GM12874 (cell line): ENCODE data around the gene TRAF1.

ENCODE experiments used
- CTCF ChIP-seq: IDR thresholded peaks from 2 replicates; pipeline ENCODE4 v1.5.1; 2011; ENCODE audit warnings: low read depth, mild to moderate bottlenecking, control low read depth, low read length, moderate library complexity; ENCODE audit not compliant: insufficient read depth

Gene TRAF1

DNA sequence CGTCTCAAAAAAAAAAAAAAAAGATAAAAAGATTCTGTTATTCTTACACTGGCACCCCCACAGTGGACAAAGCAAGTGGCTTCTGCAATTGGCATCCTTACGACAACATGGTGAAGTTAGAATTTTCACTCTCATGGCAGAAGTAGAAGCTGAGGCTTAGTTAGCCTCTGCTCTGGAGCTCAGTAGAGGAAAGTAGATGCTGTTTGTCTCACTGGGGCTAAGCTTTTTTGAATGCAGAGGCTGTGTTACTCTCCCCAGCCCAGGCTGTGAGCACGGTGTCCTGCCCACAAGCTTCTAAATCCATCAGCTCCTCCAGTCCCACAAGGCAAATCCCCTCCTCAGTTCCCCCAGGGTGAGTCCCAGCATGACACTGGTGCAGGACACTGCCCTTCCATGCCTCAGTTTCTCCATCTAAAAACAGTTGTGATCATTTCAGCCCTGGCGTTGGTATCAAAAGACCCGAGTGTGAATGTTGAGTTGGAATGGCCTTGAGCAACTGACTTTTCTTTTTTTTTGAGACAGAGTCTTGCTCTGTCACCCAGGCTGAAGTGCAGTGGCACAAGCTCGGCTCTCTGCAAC is 27.0 kb downstream of the TRAF1 start:
- no peak for TF ChIP-seq CTCF

- TF ChIP-seq CTCF: no peak
These were observed 28.2 kb downstream of the TRAF1 start for GRCh38 chr9:120898396-120898795.

GRCh38 chr9:120895951-120896350 is 30.6 kb downstream of the TRAF1 start:
- TF ChIP-seq CTCF: no peak

DNA sequence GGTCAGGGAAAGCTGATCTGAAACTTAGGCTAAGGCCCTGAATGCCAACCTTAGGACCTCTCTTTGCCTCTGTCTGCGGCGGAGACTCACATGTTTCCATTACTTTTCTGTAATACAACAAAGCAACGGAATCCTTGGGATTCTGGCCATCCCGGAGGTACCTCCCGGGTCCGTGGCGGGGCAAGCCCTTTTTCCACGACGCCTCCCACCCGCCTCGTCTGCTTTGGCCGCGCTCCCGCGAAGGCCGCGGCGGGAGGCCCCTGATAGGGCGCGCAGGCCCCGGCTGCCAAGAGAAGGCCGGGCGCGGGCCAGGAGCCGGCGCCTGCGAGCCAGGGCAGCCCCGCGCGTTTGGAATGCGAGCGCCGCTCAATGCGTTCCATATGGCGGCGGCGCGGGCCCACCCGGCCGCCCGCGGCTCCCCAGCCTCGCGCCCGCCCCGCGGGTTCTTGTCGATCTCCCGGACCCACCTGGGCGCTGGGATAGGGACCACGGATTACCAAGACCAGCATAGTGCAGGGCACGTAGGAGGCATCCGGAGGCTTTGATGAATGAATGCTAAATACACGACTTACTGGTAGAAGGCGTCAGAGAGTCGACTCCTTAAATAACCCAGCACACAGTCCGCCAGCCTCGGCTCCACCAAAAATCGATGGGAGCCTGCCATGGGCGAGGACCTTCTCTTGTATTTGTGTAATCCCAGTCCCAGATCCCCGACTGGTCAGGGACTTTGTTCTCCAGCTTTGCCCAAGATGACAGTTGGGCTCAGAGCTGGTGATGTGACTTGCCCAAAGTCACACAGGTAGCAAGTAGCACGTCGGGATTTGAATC is 32.1 kb downstream of the TRAF1 start:
- no peak for TF ChIP-seq CTCF

DNA sequence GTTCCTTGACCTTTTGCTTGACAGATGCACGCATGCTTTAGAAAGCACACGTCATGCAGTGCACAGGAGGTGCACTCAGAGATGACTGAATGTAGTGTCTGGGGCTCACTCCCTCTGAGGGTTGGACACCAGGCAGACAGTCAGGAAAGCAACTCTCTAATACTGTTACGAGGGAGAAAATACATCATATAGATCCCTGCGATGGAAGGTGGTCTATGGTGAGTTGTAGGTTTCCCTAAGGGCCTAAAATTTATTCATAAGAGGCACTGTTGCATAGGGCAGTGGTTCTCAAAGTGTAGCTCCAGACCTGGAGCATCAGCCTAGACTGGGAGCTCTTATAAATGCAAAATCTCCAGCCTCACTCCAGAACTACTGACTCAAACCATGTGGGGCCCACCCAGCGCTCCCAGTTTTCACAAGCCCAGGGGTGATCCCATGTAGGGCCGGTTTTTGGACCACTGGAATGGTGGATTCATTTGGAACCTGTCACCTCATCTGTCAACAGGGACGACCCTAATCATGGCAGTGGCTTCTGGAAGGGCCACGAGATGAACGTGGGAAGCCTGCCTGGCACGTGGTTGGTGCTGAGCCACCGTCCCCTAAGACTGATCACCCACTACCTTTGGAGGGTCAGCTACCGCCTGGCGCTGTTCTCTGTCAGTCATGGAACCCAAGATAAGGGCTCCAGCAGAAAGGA is 32.8 kb downstream of the TRAF1 start:
- TF ChIP-seq CTCF: no peak

DNA sequence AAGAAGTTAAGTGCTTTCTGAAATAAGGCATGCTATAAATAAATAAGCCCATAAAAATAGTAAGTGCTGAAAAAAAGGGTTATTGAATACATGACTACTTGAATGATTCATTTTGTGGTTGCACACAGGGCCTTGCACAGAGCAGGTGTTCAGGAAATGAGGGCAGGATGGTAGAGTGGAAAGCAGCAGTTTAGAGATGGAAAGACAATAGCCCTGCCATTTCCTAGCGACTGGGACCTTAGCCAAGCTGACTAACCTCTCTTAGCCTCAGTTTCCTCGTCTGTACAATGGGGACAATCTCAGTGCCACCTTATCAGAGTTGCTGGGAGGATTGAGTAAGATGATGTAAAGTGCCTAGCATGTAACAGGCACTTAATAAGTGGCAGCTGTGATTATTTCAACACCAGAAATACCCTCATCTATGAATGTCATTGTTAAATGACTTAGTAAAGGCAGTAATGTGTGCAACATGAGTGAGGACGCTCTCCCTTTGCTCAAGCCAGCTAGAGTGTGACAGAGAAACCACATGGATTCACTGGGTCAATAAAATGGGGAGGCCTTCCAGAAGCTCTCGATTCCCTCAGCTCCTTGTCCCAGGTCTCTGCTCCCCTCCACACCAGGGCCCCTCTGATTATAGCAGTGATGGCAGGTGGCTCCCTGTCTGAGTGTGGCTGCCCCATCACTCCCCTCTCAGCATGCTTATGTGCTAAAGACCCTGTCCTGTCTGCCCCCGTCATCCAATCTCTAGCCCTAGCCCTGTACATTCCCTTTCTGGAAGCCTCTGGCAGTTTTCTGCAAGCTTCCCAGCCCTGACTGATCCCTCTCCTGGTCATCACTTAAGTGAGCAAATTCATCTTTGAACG is 33.6 kb downstream of the TRAF1 start:
- no peak for TF ChIP-seq CTCF
